Adrenal gland (tissue), 12 donors: ENCODE data around the gene RETN. TPM values are rescaled to one million over a fixed set of nuclear protein-coding genes. Genes with fewer than 3 reads are reported as not detected.
A peak's percentile ranks its signal among the peaks of the same experiment; 100 is the strongest.

Source experiments
- DNase-seq, 7 donors: peaks; one replicate each; pipeline ENCODE4 v3.0.0-alpha.2; 2019 to 2020
- H3K27ac ChIP-seq, 5 donors: fragments of 200-600 bp; sonication (generic) in 4 of 5; 1 replicate in 3 of 5; 2 replicates in 2 of 5; pipeline versions ENCODE4 v1.5.1 to v1.8.0; 2016 to 2020; ENCODE audit warnings: mild to moderate bottlenecking in 1 of 5
- H3K27me3 ChIP-seq: fragments of 200-600 bp; 2 replicates; pipeline ENCODE4 v1.8.0; 2021
- H3K36me3 ChIP-seq, 2 donors: fragments of 200-600 bp; replicated peaks in 1 of 2; 1 replicate in 1 of 2; 2 replicates in 1 of 2; pipeline versions ENCODE4 v1.5.1 to v1.8.0; 2018 to 2022
- H3K4me1 ChIP-seq, 2 donors: fragments of 200-600 bp; replicated peaks in 1 of 2; 1 replicate in 1 of 2; 2 replicates in 1 of 2; pipeline versions ENCODE4 v1.5.1 to v1.8.0; 2018 to 2021
- H3K4me3 ChIP-seq, 4 donors: fragments of 200-600 bp; sonication (generic) in 3 of 4; one replicate each; pipeline ENCODE4 v1.5.1; 2016 to 2018
- H3K9me3 ChIP-seq, 3 donors: fragments of 200-600 bp; sonication (generic) in 1 of 3; replicated peaks in 1 of 3; 1 replicate in 2 of 3; 2 replicates in 1 of 3; pipeline versions ENCODE4 v1.5.1 to v1.8.0; 2016 to 2021
- CTCF ChIP-seq, 6 experiments: fragments of 450-650 bp in 4 of 6; fragments of 200-600 bp in 2 of 6; sonication (generic) in 1 of 6; IDR thresholded peaks; 1 replicate in 5 of 6; 2 replicates in 1 of 6; pipeline versions ENCODE4 v1.5.1 to v1.8.0; 2016 to 2021; ENCODE audit warnings: antibody characterized with exemption in 6 of 6, mild to moderate bottlenecking in 2 of 6, moderate library complexity in 1 of 6
- POLR2A ChIP-seq, 2 donors: fragments of 450-650 bp; IDR thresholded peaks; one replicate each; pipeline ENCODE4 v1.6.1; 2017; ENCODE audit warnings: antibody characterized with exemption in 2 of 2, mild to moderate bottlenecking in 2 of 2, moderate library complexity in 1 of 2
- WGBS, 4 donors: extraction: QIAGEN DNeasy Blood & Tissue Kit in 2 of 4; methylation state at CpG; one replicate each; pipeline versions ENCODE4 v1.1.5 to v1.1.7; 2013 to 2017; 5-methylcytosine and 5-hydroxymethylcytosine counted together
- intact Hi-C, 2 donors: fragments of 100-400 bp; cut with DNase I; formaldehyde crosslinking; loops; one replicate each; pipeline versions ENCODE4 v1.14.1 to v1.15.0; 2022 to 2023
- polyA plus RNA-seq, 3 donors: library from polyadenylated mRNA; stranded (reverse); fragments of 200-250 nt in 2 of 3; fragments of 350-450 nt in 1 of 3; fragmentation: Illumina TruSeq in 1 of 3; extraction: RNeasy Lipid Tissue Mini Kit (QIAGEN cat#74804) in 1 of 3; gene quantifications; one replicate each; pipeline ENCODE4 v1.2.3, GENCODE V29; 2013 to 2014
- total RNA-seq, 9 donors: library from RNA; depleted of rRNA in 4 of 9; stranded (reverse); fragments of >200 nt in 4 of 9; fragments of 120-200 nt in 1 of 9; fragmentation: NEBNext Ultra II Directional in 1 of 9; extraction: Animal tissue kit (Norgen Biotek cat#: 25700) in 1 of 9; gene quantifications; one replicate each; pipeline versions ENCODE4 v1.1.0 to v1.2.4, GENCODE V29; 2013 to 2023
- donor health status: healthy with polysubstance abuse.
- donor health status: Bipolar disorder and iron deficiency.
- donor health status: DM: yes; HTN: yes; CAD: no.
- donor health status: DM: no; HTN: no; CAD: no.
- donor health status: DM: no; HTN: no; CAD: no.
- donor health status: DM: yes; HTN: yes; CAD: no.

Gene RETN
- total and polyA plus RNA-seq, 12 donors = 0.54 to 42.9 (median 0.78) TPM; not detected in 5

- H3K9me3 ChIP-seq = no peaks in the 10 kb centered on the region
- DNase-seq = no peak
- H3K27ac ChIP-seq = no peak overlapping the region
- H3K27me3 ChIP-seq = no peaks in the 10 kb centered on the region
- intact Hi-C loops = no loop called here
- no peak for TF ChIP-seq CTCF (IDR thresholded peaks at IDR 0.05)
- no peak for TF ChIP-seq POLR2A (IDR thresholded peaks at IDR 0.05)
- peaks cover 0 to 5% of the 10 kb centered on the region in 2 donors for H3K4me1 ChIP-seq
- H3K36me3 ChIP-seq = no peaks in the 10 kb centered on the region
- H3K4me3 ChIP-seq = no peak overlapping the region
- 41 to 52% (median 48%) methylated on average over 2 of the region's 2 CpGs for WGBS, 4 donors
Measured at GRCh38 chr19:7650148-7650547, 18.7 kb upstream of the RETN start.

GRCh38 chr19:7652061-7652641 lies 16.7 kb upstream of the RETN start:
- Histone ChIP-seq H3K9me3 (no peaks in the 10 kb centered on the region), H3K4me1 (peaks cover 0 to 5% of the 10 kb centered on the region in 2 donors), H3K27me3 (no peaks in the 10 kb centered on the region), H3K4me3 (peak overlapping the region in 2 of 4 donors; percentile 38 to 42), H3K36me3 (no peaks in the 10 kb centered on the region), H3K27ac (peak overlapping the region in 1 of 5 donors; percentile 10)
- intact Hi-C loops = no loop called here
- TF ChIP-seq CTCF (IDR thresholded peaks at IDR 0.05) (peak; percentile 95 to 99 (median 97)), POLR2A (IDR thresholded peaks at IDR 0.05) (no peak)
- 4 to 6% (median 5%) methylated on average over 27 to 28 of the region's 28 CpGs for WGBS, 4 donors
- DNase-seq = peak; percentile 81 to 94 (median 86)

- Histone ChIP-seq H3K36me3 (no peaks in the 10 kb centered on the region), H3K4me1 (peaks cover 0 to 5% of the 10 kb centered on the region in 2 donors), H3K27ac (no peak overlapping the region), H3K27me3 (no peaks in the 10 kb centered on the region), H3K4me3 (no peak overlapping the region), H3K9me3 (no peaks in the 10 kb centered on the region)
- DNase-seq = no peak
- intact Hi-C loops = no loop called here
- 54 to 66% (median 61%) methylated on average over 8 of the region's 8 CpGs for WGBS, 4 donors
- TF ChIP-seq CTCF (IDR thresholded peaks at IDR 0.05) = no peak
- no peak for TF ChIP-seq POLR2A (IDR thresholded peaks at IDR 0.05)
Measured at GRCh38 chr19:7654401-7654800, 14.4 kb upstream of the RETN start.

- no peaks in the 10 kb centered on the region for H3K9me3 ChIP-seq
Measured at GRCh38 chr19:7655581-7655980, 13.3 kb upstream of the RETN start.

More at GRCh38 chr19:7655581-7655980, 13.3 kb upstream of the RETN start:
- TF ChIP-seq CTCF (IDR thresholded peaks at IDR 0.05) = no peak
- no peak for DNase-seq
- 63 to 72% (median 70%) methylated on average over 8 of the region's 8 CpGs for WGBS, 4 donors
- Histone ChIP-seq H3K27ac (peak overlapping the region in 1 of 5 donors; percentile 40), H3K36me3 (no peaks in the 10 kb centered on the region), H3K4me1 (peaks cover 0 to 5% of the 10 kb centered on the region in 2 donors), H3K27me3 (no peaks in the 10 kb centered on the region), H3K4me3 (no peak overlapping the region)
- intact Hi-C loops = no loop called here
